ENCODE measurements around the gene SOS1. TPM values are rescaled to one million over a fixed set of nuclear protein-coding genes. Genes with fewer than 3 reads are reported as not detected.
A peak's percentile ranks its signal among the peaks of the same experiment; 100 is the strongest.
"Not testable (repeated sequence)": the region's sequence is repeated elsewhere in the genome, so short reads cannot be mapped to it uniquely, and the experiment has no call there.

SOS1 gene
- polyA plus RNA-seq, 1 donor = 44.6 TPM

DNA sequence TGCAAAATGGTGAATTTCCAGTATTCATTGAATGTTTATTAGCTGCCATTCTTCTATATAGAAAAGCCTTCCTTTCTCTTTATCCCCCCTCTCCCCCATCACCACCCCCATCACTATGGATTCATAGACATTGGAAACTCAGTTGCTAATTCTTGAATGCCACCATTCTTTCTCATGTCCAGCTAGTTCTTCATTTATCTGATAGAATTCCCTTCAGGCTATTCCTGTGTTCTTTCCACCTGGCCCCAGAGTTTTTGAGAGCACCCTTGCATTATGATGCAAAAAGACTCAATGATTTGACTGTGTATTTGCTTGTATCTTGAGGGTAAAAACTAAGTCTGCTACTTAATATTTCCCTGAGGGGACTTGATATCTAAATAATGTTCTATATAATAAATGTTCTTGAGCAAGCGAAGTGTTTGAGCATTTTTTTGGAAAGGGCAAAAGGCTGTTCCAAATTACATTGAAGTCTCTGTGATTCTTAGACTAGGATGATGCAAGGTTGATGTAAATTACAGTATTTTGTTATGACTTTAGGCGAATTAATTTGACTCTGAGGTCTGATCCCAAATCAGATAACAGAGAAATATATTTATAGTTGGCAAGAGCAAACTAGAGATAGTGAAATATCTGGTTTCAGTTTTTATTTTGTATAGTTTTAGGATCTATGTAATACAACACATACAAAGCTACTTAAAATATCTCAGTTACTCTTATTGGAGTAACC is 18.8 kb upstream of the SOS1 start:
- WGBS (ENCODE audit: insufficient coverage, low lambda C conversion rate) = 80% methylated on average over 1 of the region's 2 CpGs
- Histone ChIP-seq H3K27me3 (ENCODE audit: control insufficient read depth, insufficient read depth, low read length) (no peaks in the 10 kb centered on the region), H3K9me3 (ENCODE audit: control insufficient read depth, low read depth, low read length) (peaks cover under 1% of the 10 kb centered on the region), H3K4me1 (ENCODE audit: control insufficient read depth, insufficient read depth, low read length) (no peaks in the 10 kb centered on the region), H3K4me3 (ENCODE audit: low read length) (no peak overlapping the region), H3K36me3 (ENCODE audit: control insufficient read depth, insufficient read depth, low read length) (no peaks in the 10 kb centered on the region), H3K27ac (ENCODE audit: low read length) (peak overlapping the region; percentile 65)
- no peak for DNase-seq

DNA sequence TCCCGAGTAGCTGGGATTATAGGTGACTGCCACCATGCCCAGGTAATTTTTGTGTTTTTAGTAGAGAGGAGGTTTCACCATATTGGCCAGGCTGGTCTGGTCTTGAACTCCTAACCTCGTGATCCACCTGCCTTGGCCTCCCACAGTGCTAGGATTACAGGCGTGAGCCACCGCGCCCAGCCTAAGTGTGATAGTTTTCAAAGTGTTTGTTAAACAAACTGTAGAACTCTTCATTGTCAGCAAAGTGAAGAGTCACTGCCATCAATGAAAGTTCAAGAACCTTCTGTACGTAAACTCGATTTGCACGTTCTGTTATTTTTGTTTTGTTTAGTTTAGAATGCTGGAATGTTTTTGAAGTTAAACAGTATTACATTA is 18.0 kb upstream of the SOS1 start:
- no peak for DNase-seq
- H3K27ac ChIP-seq (ENCODE audit: low read length) = no peak overlapping the region
- no peak overlapping the region for H3K4me3 ChIP-seq (ENCODE audit: low read length)
- no peaks in the 10 kb centered on the region for H3K9me3 ChIP-seq (ENCODE audit: control insufficient read depth, low read depth, low read length)
- no peaks in the 10 kb centered on the region for H3K36me3 ChIP-seq (ENCODE audit: control insufficient read depth, insufficient read depth, low read length)
- no peaks in the 10 kb centered on the region for H3K4me1 ChIP-seq (ENCODE audit: control insufficient read depth, insufficient read depth, low read length)
- H3K27me3 ChIP-seq (ENCODE audit: control insufficient read depth, insufficient read depth, low read length) = no peaks in the 10 kb centered on the region
- 64% methylated on average over 3 of the region's 8 CpGs for WGBS (ENCODE audit: insufficient coverage, low lambda C conversion rate)

DNA sequence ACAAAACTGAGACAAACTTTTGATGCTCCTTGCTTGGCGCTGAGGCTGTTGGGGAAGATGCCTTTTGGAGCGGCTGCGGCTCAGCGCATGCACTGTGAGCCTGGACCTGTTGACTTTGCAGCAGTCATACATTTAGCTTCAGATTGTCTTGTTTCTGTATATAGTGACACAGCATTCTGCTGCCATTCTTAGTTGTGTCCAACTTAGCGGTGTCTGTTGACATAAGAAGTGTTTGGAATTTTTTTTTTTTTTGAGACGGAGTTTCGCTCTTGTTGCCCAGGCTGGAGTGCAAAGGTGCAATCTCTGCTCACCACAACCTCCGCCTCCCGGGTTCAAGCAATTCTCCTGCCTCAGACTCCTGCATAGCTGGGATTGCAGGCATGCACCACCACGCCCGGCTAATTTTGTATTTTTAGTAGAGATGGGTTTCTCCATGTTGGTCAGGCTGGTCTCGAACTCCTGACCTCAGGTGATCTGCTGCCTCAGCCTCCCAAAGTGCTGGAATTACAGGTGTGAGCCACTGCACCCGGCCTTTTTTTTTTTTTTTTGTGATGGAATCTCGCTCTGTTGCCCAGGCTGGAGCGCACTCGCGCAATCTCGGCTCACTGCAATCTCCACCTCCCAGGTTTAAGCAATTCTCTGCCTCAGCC is 17.5 kb upstream of the SOS1 start:
- not testable (repeated sequence) for H3K9me3 ChIP-seq (ENCODE audit: control insufficient read depth, low read depth, low read length); H3K36me3 ChIP-seq (ENCODE audit: control insufficient read depth, insufficient read depth, low read length); H3K27ac ChIP-seq (ENCODE audit: low read length); H3K27me3 ChIP-seq (ENCODE audit: control insufficient read depth, insufficient read depth, low read length); H3K4me3 ChIP-seq (ENCODE audit: low read length); H3K4me1 ChIP-seq (ENCODE audit: control insufficient read depth, insufficient read depth, low read length)
- WGBS (ENCODE audit: insufficient coverage, low lambda C conversion rate) = no CpG with 5 or more reads among the region's 18 CpGs
- peak in 1 of 2 donors; percentile 29 for DNase-seq

DNA sequence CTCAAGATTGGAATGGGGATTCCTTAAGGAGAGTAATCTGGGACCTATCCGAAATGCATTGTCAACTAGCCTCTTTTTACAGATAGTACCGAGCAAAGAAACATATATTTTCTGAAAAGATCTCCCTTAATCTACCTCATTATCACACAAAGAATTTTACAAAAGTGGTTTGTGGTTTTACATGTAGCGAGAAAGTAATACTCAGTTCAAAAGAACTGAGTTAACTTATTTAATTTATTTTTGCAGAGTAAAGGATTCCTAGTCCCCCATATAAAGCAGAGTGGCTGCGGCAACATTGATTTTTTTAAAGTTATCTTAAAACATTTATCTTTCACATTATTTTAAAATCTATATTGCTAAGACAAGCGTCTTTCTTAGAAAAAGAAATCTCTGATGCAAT is 15.9 kb upstream of the SOS1 start:
- Histone ChIP-seq H3K27me3 (ENCODE audit: control insufficient read depth, insufficient read depth, low read length) (no peaks in the 10 kb centered on the region), H3K27ac (ENCODE audit: low read length) (no peak overlapping the region), H3K9me3 (ENCODE audit: control insufficient read depth, low read depth, low read length) (no peaks in the 10 kb centered on the region), H3K4me1 (ENCODE audit: control insufficient read depth, insufficient read depth, low read length) (no peaks in the 10 kb centered on the region), H3K4me3 (ENCODE audit: low read length) (no peak overlapping the region), H3K36me3 (ENCODE audit: control insufficient read depth, insufficient read depth, low read length) (no peaks in the 10 kb centered on the region)
- DNase-seq = no peak
- 95% methylated on average over 4 of the region's 5 CpGs for WGBS (ENCODE audit: insufficient coverage, low lambda C conversion rate)

DNA sequence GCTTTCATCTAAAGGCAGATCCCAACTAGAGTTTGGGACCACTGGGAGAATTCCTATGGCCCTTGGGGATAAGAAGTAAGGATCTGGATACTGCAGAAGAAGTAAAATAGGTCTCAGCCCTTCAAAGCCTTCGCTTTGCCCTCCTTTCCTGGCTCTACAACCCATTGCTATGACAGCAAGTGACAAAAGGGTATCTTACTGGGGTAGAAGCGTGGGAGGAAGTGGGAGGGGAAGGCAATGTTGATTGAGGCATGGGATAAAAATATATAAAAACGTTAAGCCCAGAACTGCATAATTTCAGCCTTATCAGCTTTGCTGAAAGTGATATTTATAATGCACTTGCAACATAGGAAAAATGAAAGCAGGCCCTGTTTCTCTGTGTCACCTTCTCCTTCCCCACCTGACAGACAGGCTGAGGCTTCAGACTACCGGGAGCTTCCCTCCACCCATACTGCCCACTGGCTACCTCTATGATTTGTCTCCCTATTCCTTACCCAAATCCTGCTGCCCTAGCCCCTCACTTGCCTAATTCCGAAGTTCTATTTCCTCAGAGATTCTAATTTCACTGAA is 14.9 kb upstream of the SOS1 start:
- WGBS (ENCODE audit: insufficient coverage, low lambda C conversion rate) = 40% methylated on average over 1 of the region's 5 CpGs
- no peaks in the 10 kb centered on the region for H3K27me3 ChIP-seq (ENCODE audit: control insufficient read depth, insufficient read depth, low read length)
- H3K9me3 ChIP-seq (ENCODE audit: control insufficient read depth, low read depth, low read length) = no peaks in the 10 kb centered on the region
- no peak for DNase-seq
- H3K27ac ChIP-seq (ENCODE audit: low read length) = no peak overlapping the region
- no peak overlapping the region for H3K4me3 ChIP-seq (ENCODE audit: low read length)
- H3K36me3 ChIP-seq (ENCODE audit: control insufficient read depth, insufficient read depth, low read length) = no peaks in the 10 kb centered on the region
- H3K4me1 ChIP-seq (ENCODE audit: control insufficient read depth, insufficient read depth, low read length) = no peaks in the 10 kb centered on the region

DNA sequence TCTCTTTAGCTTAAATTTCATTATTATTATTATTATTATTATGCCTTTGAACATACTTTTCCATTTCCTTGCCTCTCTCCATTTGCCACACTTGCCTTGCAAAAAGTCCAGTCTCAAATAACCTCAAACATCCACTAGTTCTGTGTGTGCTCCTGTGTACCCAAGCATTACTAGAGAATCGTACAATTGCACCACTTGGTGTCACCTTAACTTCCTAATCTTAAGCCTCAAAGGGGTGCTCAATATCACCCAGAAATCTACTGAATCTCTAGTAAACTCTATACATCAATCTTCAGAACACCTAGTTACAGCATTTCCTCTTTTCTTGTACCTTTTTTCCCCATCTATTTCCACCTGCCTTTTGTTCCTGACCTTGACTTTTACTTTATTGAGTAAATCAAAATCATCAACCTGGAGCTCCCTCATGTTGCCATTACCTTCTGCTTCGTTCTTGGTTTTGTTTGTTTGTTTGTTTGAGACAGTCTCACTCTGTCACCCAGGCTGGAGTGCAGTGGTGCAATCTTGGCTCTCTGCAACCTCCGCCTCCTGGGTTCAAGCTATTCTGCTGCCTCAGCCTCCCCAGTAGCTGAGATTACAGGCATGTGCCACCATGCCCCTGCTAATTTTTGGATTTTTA is 12.5 kb upstream of the SOS1 start:
- no peak for DNase-seq
- WGBS (ENCODE audit: insufficient coverage, low lambda C conversion rate) = 67% methylated on average over 2 of the region's 3 CpGs
- no peak overlapping the region for H3K4me3 ChIP-seq (ENCODE audit: low read length)
- no peaks in the 10 kb centered on the region for H3K36me3 ChIP-seq (ENCODE audit: control insufficient read depth, insufficient read depth, low read length)
- no peak overlapping the region for H3K27ac ChIP-seq (ENCODE audit: low read length)
- H3K4me1 ChIP-seq (ENCODE audit: control insufficient read depth, insufficient read depth, low read length) = peaks cover 3% of the 10 kb centered on the region
- no peaks in the 10 kb centered on the region for H3K27me3 ChIP-seq (ENCODE audit: control insufficient read depth, insufficient read depth, low read length)
- no peaks in the 10 kb centered on the region for H3K9me3 ChIP-seq (ENCODE audit: control insufficient read depth, low read depth, low read length)

DNA sequence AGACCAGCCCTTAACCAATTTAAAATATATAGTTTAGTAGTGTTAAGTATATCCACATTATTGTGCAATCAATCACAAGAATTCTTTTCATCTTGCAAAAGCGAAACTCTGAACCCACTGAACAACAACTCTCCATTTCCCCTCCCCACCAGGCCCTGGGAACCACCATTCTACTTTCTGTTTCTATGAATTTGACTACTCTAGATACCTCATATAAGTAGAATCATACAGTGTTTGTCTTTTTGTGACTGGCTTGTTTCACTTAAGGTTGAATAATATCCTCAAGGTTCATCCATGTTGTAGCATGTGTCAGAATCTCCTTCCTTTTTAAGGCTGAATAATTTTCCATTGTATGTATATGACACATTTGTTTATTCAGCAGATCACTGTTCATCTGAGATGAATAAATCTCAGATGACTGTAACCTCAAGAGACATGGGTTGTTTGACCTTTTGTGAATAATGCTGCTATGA is 8.1 kb upstream of the SOS1 start:
- WGBS (ENCODE audit: insufficient coverage, low lambda C conversion rate) = 43% methylated on average over 1 of the region's 1 CpG
- no peaks in the 10 kb centered on the region for H3K27me3 ChIP-seq (ENCODE audit: control insufficient read depth, insufficient read depth, low read length)
- H3K4me3 ChIP-seq (ENCODE audit: low read length) = no peak overlapping the region
- peaks cover 12% of the 10 kb centered on the region for H3K4me1 ChIP-seq (ENCODE audit: control insufficient read depth, insufficient read depth, low read length)
- H3K27ac ChIP-seq (ENCODE audit: low read length) = peak overlapping the region; percentile 1
- H3K9me3 ChIP-seq (ENCODE audit: control insufficient read depth, low read depth, low read length) = no peaks in the 10 kb centered on the region
- peak; percentile 43 to 64 for DNase-seq
- H3K36me3 ChIP-seq (ENCODE audit: control insufficient read depth, insufficient read depth, low read length) = no peaks in the 10 kb centered on the region

DNA sequence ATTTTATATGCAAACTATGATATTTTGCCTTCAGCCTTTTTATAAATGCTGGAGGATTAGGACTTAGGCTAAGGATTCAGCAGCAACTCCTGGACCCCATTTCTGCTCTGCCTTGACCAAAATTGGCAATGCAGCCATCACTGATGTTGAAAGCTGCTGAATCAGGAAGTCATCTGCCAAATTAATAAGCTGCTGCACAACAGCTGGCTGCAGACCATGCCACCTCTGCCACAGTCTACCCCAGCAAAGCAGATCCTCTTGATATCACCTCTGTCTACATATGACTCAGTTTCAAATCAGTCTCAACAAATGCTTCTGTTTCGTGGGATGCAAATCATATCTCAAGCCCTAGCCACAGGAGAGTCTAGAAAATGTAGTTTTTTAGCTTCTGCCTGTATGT is 7.1 kb upstream of the SOS1 start:
- Histone ChIP-seq H3K4me1 (ENCODE audit: control insufficient read depth, insufficient read depth, low read length) (peaks cover 19% of the 10 kb centered on the region), H3K27me3 (ENCODE audit: control insufficient read depth, insufficient read depth, low read length) (no peaks in the 10 kb centered on the region), H3K27ac (ENCODE audit: low read length) (no peak overlapping the region), H3K4me3 (ENCODE audit: low read length) (no peak overlapping the region), H3K36me3 (ENCODE audit: control insufficient read depth, insufficient read depth, low read length) (no peaks in the 10 kb centered on the region), H3K9me3 (ENCODE audit: control insufficient read depth, low read depth, low read length) (no peaks in the 10 kb centered on the region)
- 80% methylated on average over 1 of the region's 1 CpG for WGBS (ENCODE audit: insufficient coverage, low lambda C conversion rate)
- no peak for DNase-seq

DNA sequence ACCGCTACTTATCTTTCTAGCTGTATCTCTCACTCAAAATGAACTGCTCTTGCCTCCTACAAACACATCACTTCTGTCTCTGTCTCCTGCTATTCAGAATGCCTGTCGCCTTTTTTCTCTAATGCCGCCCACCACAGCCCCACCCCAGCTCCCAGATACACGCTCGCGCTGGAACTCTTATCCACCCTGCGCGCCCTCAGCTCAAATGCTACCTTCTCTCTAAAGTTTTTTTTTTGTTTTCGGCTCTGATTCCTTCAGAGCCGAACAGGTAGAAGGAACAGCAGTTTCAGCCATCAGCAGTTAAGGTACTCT is 3.9 kb upstream of the SOS1 start:
- Histone ChIP-seq H3K36me3 (ENCODE audit: control insufficient read depth, insufficient read depth, low read length) (no peaks in the 10 kb centered on the region), H3K27me3 (ENCODE audit: control insufficient read depth, insufficient read depth, low read length) (no peaks in the 10 kb centered on the region), H3K4me3 (ENCODE audit: low read length) (peak overlapping the region; percentile 69), H3K9me3 (ENCODE audit: control insufficient read depth, low read depth, low read length) (no peaks in the 10 kb centered on the region), H3K27ac (ENCODE audit: low read length) (peak overlapping the region; percentile 96), H3K4me1 (ENCODE audit: control insufficient read depth, insufficient read depth, low read length) (peaks cover 35% of the 10 kb centered on the region)
- 0% methylated on average over 7 of the region's 10 CpGs for WGBS (ENCODE audit: insufficient coverage, low lambda C conversion rate)
- no peak for DNase-seq

DNA sequence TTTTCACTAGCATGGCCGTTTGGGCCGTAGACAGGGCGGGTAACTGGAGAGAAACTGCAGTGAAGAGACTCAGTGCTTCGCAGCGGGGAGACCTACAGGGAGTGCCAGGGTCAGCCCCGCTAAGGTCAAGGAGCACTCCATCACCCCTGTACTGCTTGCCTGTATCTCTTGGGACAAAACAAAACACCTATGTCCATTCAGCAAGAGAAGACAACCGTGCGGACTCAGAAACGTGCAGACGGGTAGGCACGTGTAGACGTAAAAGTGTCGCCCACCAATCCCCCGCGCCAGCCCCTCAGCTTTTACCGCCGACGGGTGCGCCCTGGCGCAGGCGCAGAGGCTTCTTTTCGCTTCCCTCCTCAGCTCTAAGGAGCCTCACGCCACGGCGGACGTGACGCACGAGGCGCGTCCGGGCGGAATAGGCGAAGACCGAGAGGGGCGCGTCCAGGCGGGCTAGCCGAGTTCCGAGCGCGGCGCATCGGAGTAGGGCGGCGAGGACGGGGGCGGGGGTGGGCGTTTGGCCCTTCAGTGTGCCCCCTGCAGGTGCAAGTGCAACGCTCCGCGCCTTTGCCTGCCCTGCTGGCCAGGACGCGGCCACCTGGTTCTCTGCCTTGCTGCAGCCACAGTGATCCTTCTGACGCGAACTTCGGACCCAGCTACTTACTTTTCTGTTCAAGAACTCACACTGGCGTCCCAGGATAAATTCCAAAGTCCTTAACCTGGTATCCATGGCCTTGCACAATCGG is 3.3 kb upstream of the SOS1 start:
- no CpG with 5 or more reads among the region's 58 CpGs for WGBS (ENCODE audit: insufficient coverage, low lambda C conversion rate)
- Histone ChIP-seq H3K4me3 (ENCODE audit: low read length) (peak overlapping the region; percentile 69), H3K9me3 (ENCODE audit: control insufficient read depth, low read depth, low read length) (no peaks in the 10 kb centered on the region), H3K36me3 (ENCODE audit: control insufficient read depth, insufficient read depth, low read length) (no peaks in the 10 kb centered on the region), H3K4me1 (ENCODE audit: control insufficient read depth, insufficient read depth, low read length) (peaks cover 35% of the 10 kb centered on the region), H3K27me3 (ENCODE audit: control insufficient read depth, insufficient read depth, low read length) (no peaks in the 10 kb centered on the region), H3K27ac (ENCODE audit: low read length) (peak overlapping the region; percentile 96)
- DNase-seq = peak; percentile 98
